ENCODE results near the gene ASTN2.

The ASTN2 gene

GRCh38 chr9:117365438-117365837, 49.4 kb downstream of the ASTN2 start:
- Histone ChIP-seq H3F3A (ENCODE audit: insufficient read depth, low read length) (no peaks in the 10 kb centered on the region), H3K9ac (ENCODE audit: low read length) (no peak overlapping the region)
- no peak for TF ChIP-seq CTCF (IDR thresholded peaks at IDR 0.05; ENCODE audit: low read length)
- no peak for TF ChIP-seq EZH2 (IDR thresholded peaks at IDR 0.05; ENCODE audit: borderline replicate concordance, low read length)

GRCh38 chr9:117363006-117363405, 51.9 kb downstream of the ASTN2 start:
- Histone ChIP-seq H3K4me2 (ENCODE audit: low read length) (no peak overlapping the region), H3K27ac (ENCODE audit: low read depth, low read length, poor library complexity, severe bottlenecking) (no peak overlapping the region), H3K36me3 (ENCODE audit: insufficient read depth, low read length) (no peaks in the 10 kb centered on the region), H3K4me1 (ENCODE audit: insufficient read depth, low read length, severe bottlenecking) (peaks cover 8% of the 10 kb centered on the region), H3K9ac (ENCODE audit: low read length) (no peak overlapping the region), H3K9me3 (ENCODE audit: low read length) (no peaks in the 10 kb centered on the region), H4K20me1 (ENCODE audit: insufficient read depth, low read length) (no peaks in the 10 kb centered on the region), H3K9me2 (ENCODE audit: low read depth, low read length) (no peaks in the 10 kb centered on the region), H3K27me3 (ENCODE audit: insufficient read depth, low read length) (no peaks in the 10 kb centered on the region), H2AFZ (ENCODE audit: low read length) (no peak overlapping the region), H3F3A (ENCODE audit: insufficient read depth, low read length) (no peaks in the 10 kb centered on the region), H3K79me2 (ENCODE audit: insufficient read depth, low read length) (no peaks in the 10 kb centered on the region), H3K4me3 (ENCODE audit: low read depth, low read length, poor library complexity, severe bottlenecking) (no peak overlapping the region)
- TF ChIP-seq CTCF (IDR thresholded peaks at IDR 0.05; ENCODE audit: low read length) = no peak
- TF ChIP-seq EZH2 (IDR thresholded peaks at IDR 0.05; ENCODE audit: borderline replicate concordance, low read length) = no peak

More at GRCh38 chr9:117365438-117365837, 49.4 kb downstream of the ASTN2 start:
- no peaks in the 10 kb centered on the region for H3K27me3 ChIP-seq (ENCODE audit: insufficient read depth, low read length)
- H3K4me3 ChIP-seq (ENCODE audit: low read depth, low read length, poor library complexity, severe bottlenecking) = no peak overlapping the region
- H3K9me3 ChIP-seq (ENCODE audit: low read length) = no peaks in the 10 kb centered on the region
- H4K20me1 ChIP-seq (ENCODE audit: insufficient read depth, low read length) = no peaks in the 10 kb centered on the region
- no peak overlapping the region for H3K27ac ChIP-seq (ENCODE audit: low read depth, low read length, poor library complexity, severe bottlenecking)
- no peaks in the 10 kb centered on the region for H3K9me2 ChIP-seq (ENCODE audit: low read depth, low read length)
- no peaks in the 10 kb centered on the region for H3K36me3 ChIP-seq (ENCODE audit: insufficient read depth, low read length)
- no peak overlapping the region for H2AFZ ChIP-seq (ENCODE audit: low read length)
- no peaks in the 10 kb centered on the region for H3K79me2 ChIP-seq (ENCODE audit: insufficient read depth, low read length)
- peaks cover 8% of the 10 kb centered on the region for H3K4me1 ChIP-seq (ENCODE audit: insufficient read depth, low read length, severe bottlenecking)
- no peak overlapping the region for H3K4me2 ChIP-seq (ENCODE audit: low read length)

DNA sequence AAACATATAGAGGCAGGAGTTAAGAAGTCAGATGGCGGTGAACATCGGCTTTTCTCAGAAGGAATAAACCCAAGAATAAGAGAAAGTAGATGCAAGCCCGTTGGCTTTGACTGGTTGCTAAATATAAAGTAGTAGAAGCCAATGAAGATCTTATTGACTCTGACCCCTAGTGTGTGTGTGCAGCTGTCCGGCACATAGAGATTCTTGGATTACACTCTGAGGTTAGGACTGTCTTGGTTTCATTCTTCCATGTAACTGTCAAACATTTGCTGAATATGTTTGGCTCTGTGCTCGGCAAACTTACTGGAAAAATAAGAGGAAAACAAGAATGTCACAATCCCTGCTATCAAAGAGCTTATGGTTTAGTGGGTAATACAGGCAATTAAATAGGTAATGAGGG, 54.9 kb downstream of the ASTN2 start:
- no peak overlapping the region for H3K4me3 ChIP-seq (ENCODE audit: low read depth, low read length, poor library complexity, severe bottlenecking)
- H3K4me1 ChIP-seq (ENCODE audit: insufficient read depth, low read length, severe bottlenecking) = peaks cover 15% of the 10 kb centered on the region
- H3K27ac ChIP-seq (ENCODE audit: low read depth, low read length, poor library complexity, severe bottlenecking) = no peak overlapping the region
- no peak for TF ChIP-seq CTCF (IDR thresholded peaks at IDR 0.05; ENCODE audit: low read length)
- no peak for TF ChIP-seq EZH2 (IDR thresholded peaks at IDR 0.05; ENCODE audit: borderline replicate concordance, low read length)
- no peaks in the 10 kb centered on the region for H3K27me3 ChIP-seq (ENCODE audit: insufficient read depth, low read length)
- no peaks in the 10 kb centered on the region for H4K20me1 ChIP-seq (ENCODE audit: insufficient read depth, low read length)
- H2AFZ ChIP-seq (ENCODE audit: low read length) = no peak overlapping the region
- H3K9me2 ChIP-seq (ENCODE audit: low read depth, low read length) = no peaks in the 10 kb centered on the region
- H3K4me2 ChIP-seq (ENCODE audit: low read length) = no peak overlapping the region
- H3K79me2 ChIP-seq (ENCODE audit: insufficient read depth, low read length) = no peaks in the 10 kb centered on the region
- H3K9me3 ChIP-seq (ENCODE audit: low read length) = no peaks in the 10 kb centered on the region
- no peak overlapping the region for H3K9ac ChIP-seq (ENCODE audit: low read length)
- no peaks in the 10 kb centered on the region for H3F3A ChIP-seq (ENCODE audit: insufficient read depth, low read length)
- H3K36me3 ChIP-seq (ENCODE audit: insufficient read depth, low read length) = no peaks in the 10 kb centered on the region

Measured in OCI-LY1 (cell line).